Measurements from ENCODE around the gene KIFAP3. TPM values are rescaled to one million over a fixed set of nuclear protein-coding genes. Genes with fewer than 3 reads are reported as not detected.

KIFAP3 gene
- total and polyA plus RNA-seq, 4 donors: 4.5 to 11.1 (median 6.9) TPM

DNA sequence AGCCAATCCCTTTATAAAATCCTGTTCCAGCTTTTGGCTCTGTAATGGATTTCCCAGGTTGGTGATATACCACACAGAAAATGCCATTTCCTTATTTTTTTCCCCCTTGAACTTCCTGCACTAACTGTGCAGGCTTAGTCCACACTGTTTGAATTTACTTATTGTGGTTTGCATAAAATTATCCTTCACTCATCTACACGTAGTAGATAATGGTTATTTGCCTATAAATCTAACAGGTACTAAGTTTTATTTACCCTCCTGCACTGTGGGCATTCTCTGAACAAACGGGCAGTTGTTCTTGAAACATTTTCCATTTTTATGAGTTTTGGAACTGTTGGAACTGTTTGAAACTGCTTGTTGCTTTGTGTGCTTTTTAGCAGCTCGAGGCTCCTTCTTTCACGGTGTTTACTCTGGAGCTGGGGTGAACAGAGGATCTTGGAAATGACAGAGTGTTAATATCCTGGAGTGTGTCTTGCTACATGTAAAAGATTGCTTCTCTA is 23.0 kb upstream of the KIFAP3 start:
- TF ChIP-seq SP1 (IDR thresholded peaks at IDR 0.05) (no peak), TAF1 (conservative IDR thresholded peaks at IDR 0.05) (no peak)
- TF ChIP-seq, protein P1, sequence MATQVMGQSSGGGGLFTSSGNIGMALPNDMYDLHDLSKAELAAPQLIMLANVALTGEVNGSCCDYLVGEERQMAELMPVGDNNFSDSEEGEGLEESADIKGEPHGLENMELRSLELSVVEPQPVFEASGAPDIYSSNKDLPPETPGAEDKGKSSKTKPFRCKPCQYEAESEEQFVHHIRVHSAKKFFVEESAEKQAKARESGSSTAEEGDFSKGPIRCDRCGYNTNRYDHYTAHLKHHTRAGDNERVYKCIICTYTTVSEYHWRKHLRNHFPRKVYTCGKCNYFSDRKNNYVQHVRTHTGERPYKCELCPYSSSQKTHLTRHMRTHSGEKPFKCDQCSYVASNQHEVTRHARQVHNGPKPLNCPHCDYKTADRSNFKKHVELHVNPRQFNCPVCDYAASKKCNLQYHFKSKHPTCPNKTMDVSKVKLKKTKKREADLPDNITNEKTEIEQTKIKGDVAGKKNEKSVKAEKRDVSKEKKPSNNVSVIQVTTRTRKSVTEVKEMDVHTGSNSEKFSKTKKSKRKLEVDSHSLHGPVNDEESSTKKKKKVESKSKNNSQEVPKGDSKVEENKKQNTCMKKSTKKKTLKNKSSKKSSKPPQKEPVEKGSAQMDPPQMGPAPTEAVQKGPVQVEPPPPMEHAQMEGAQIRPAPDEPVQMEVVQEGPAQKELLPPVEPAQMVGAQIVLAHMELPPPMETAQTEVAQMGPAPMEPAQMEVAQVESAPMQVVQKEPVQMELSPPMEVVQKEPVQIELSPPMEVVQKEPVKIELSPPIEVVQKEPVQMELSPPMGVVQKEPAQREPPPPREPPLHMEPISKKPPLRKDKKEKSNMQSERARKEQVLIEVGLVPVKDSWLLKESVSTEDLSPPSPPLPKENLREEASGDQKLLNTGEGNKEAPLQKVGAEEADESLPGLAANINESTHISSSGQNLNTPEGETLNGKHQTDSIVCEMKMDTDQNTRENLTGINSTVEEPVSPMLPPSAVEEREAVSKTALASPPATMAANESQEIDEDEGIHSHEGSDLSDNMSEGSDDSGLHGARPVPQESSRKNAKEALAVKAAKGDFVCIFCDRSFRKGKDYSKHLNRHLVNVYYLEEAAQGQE (IDR thresholded peaks at IDR 0.05): no peak
- 30% methylated on average over 4 of the region's 4 CpGs for WGBS
- Histone ChIP-seq H3K27me3 (ENCODE audit: control insufficient read depth in 4 of 4, insufficient read depth in 4 of 4, low read length in 3 of 4) (peaks cover 0 to 5% (median 2%) of the 10 kb centered on the region in 4 donors), H3K9ac (ENCODE audit: low read depth in 1 of 2, low read length in 2 of 2) (no peak overlapping the region), H3K27ac (ENCODE audit: low read depth in 1 of 2, low read length in 2 of 2) (no peak overlapping the region), H3K4me3 (ENCODE audit: low read depth in 1 of 3, low read length in 3 of 3) (no peak overlapping the region), H3K4me1 (ENCODE audit: control insufficient read depth in 4 of 4, insufficient read depth in 4 of 4, low read length in 3 of 4) (no peaks in the 10 kb centered on the region), H3K9me3 (ENCODE audit: control insufficient read depth in 4 of 4, low read length in 3 of 4) (no peaks in the 10 kb centered on the region), H3K36me3 (ENCODE audit: control insufficient read depth in 4 of 4, insufficient read depth in 3 of 4, low read depth in 1 of 4, low read length in 3 of 4) (no peaks in the 10 kb centered on the region)
- no peak for DNase-seq (ENCODE audit: low spot score)

DNA sequence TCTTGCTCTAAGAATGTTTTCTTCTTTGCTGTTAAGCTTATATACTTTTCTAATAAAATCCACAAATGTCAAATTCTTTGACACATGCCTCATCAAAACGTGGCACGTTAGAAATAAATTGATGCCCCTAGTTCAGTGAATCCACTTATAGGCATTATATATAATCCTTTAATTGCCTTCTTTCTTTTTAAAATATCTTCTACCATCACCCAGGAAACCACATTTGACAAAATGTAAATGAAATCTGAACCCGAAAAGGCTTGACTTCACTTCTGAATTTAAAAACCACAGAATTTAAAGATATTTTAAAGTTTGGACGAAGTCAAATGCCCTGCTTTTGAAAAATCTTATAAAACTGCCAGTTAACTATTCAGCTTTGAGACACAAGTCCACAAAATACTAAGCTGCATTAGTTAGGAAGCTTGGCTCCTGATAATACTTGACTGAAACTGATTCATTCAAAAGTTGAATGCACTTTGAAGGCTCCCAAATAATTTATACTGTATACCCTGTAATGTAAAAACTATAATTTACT is 22.4 kb upstream of the KIFAP3 start:
- H3K27ac ChIP-seq (ENCODE audit: low read depth in 1 of 2, low read length in 2 of 2): no peak overlapping the region
- WGBS: 52% methylated on average over 4 of the region's 4 CpGs
- no peaks in the 10 kb centered on the region for H3K4me1 ChIP-seq (ENCODE audit: control insufficient read depth in 4 of 4, insufficient read depth in 4 of 4, low read length in 3 of 4)
- TF ChIP-seq TAF1 (conservative IDR thresholded peaks at IDR 0.05) (no peak), YY1 (IDR thresholded peaks at IDR 0.05) (no peak), EGR1 (IDR thresholded peaks at IDR 0.05; ENCODE audit: low read depth in 2 of 2) (no peak), FOXA2 (IDR thresholded peaks at IDR 0.05) (no peak)
- TF ChIP-seq, protein P2, sequence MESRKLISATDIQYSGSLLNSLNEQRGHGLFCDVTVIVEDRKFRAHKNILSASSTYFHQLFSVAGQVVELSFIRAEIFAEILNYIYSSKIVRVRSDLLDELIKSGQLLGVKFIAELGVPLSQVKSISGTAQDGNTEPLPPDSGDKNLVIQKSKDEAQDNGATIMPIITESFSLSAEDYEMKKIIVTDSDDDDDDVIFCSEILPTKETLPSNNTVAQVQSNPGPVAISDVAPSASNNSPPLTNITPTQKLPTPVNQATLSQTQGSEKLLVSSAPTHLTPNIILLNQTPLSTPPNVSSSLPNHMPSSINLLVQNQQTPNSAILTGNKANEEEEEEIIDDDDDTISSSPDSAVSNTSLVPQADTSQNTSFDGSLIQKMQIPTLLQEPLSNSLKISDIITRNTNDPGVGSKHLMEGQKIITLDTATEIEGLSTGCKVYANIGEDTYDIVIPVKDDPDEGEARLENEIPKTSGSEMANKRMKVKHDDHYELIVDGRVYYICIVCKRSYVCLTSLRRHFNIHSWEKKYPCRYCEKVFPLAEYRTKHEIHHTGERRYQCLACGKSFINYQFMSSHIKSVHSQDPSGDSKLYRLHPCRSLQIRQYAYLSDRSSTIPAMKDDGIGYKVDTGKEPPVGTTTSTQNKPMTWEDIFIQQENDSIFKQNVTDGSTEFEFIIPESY (IDR thresholded peaks at IDR 0.05): no peak
- TF ChIP-seq, protein P3, sequence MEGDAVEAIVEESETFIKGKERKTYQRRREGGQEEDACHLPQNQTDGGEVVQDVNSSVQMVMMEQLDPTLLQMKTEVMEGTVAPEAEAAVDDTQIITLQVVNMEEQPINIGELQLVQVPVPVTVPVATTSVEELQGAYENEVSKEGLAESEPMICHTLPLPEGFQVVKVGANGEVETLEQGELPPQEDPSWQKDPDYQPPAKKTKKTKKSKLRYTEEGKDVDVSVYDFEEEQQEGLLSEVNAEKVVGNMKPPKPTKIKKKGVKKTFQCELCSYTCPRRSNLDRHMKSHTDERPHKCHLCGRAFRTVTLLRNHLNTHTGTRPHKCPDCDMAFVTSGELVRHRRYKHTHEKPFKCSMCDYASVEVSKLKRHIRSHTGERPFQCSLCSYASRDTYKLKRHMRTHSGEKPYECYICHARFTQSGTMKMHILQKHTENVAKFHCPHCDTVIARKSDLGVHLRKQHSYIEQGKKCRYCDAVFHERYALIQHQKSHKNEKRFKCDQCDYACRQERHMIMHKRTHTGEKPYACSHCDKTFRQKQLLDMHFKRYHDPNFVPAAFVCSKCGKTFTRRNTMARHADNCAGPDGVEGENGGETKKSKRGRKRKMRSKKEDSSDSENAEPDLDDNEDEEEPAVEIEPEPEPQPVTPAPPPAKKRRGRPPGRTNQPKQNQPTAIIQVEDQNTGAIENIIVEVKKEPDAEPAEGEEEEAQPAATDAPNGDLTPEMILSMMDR (IDR thresholded peaks at IDR 0.05; ENCODE audit: low read depth, low read length, missing input control): no peak
- H3K27me3 ChIP-seq (ENCODE audit: control insufficient read depth in 4 of 4, insufficient read depth in 4 of 4, low read length in 3 of 4): peaks cover 0 to 5% (median 2%) of the 10 kb centered on the region in 4 donors
- H3K36me3 ChIP-seq (ENCODE audit: control insufficient read depth in 4 of 4, insufficient read depth in 3 of 4, low read depth in 1 of 4, low read length in 3 of 4): no peaks in the 10 kb centered on the region
- no peak overlapping the region for H3K9ac ChIP-seq (ENCODE audit: low read depth in 1 of 2, low read length in 2 of 2)
- no peak for DNase-seq (ENCODE audit: low spot score)
- no peak overlapping the region for H3K4me3 ChIP-seq (ENCODE audit: low read depth in 1 of 3, low read length in 3 of 3)
- no peaks in the 10 kb centered on the region for H3K9me3 ChIP-seq (ENCODE audit: control insufficient read depth in 4 of 4, low read length in 3 of 4)
